ENCODE data around the gene ATP9B. TPM values are rescaled to one million over a fixed set of nuclear protein-coding genes. Genes with fewer than 3 reads are reported as not detected.
"Not testable (repeated sequence)": the region's sequence is repeated elsewhere in the genome, so short reads cannot be mapped to it uniquely, and the experiment has no call there.

The ATP9B gene
- total RNA-seq, 6 experiments from 2014 or later = 13.6 to 25.7 (median 14.5) TPM

DNA sequence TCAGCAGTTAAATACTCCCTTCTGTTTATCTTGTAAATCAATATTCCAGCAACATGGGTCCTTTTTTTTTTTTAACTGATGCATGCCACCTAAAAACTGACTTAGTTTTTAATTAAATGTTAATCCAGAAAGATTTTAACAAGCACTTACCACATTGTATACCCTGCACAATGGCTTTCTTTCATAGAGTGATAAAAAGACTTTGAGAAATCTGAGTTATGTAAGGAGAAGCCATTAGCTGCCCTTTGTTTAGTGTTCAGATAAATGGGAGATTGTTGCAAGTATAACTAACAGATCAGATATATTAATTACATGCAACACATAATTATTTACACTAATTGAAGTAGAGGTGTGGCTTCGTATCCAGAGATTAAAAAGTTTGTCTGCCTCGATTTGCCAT is 303.8 kb downstream of the ATP9B start:
- H3K36me3 ChIP-seq = no peaks in the 10 kb centered on the region
- H3K9me3 ChIP-seq = no peaks in the 10 kb centered on the region
- intact Hi-C loops (cut with DNase I) = no loop called here
- no peaks in the 10 kb centered on the region for H3K27me3 ChIP-seq
- DNase-seq = no peak
- WGBS (ENCODE audit: insufficient coverage, low coverage, low lambda C conversion rate, missing lambda C conversion rate) = 93% methylated on average over 2 of the region's 2 CpGs
- TF ChIP-seq, protein P1, sequence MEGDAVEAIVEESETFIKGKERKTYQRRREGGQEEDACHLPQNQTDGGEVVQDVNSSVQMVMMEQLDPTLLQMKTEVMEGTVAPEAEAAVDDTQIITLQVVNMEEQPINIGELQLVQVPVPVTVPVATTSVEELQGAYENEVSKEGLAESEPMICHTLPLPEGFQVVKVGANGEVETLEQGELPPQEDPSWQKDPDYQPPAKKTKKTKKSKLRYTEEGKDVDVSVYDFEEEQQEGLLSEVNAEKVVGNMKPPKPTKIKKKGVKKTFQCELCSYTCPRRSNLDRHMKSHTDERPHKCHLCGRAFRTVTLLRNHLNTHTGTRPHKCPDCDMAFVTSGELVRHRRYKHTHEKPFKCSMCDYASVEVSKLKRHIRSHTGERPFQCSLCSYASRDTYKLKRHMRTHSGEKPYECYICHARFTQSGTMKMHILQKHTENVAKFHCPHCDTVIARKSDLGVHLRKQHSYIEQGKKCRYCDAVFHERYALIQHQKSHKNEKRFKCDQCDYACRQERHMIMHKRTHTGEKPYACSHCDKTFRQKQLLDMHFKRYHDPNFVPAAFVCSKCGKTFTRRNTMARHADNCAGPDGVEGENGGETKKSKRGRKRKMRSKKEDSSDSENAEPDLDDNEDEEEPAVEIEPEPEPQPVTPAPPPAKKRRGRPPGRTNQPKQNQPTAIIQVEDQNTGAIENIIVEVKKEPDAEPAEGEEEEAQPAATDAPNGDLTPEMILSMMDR (IDR thresholded peaks at IDR 0.05) = no peak
- no peak for TF ChIP-seq POLR2A (IDR thresholded peaks at IDR 0.05)
- no peaks in the 10 kb centered on the region for H3K4me1 ChIP-seq
- no peak for ATAC-seq
- no peak overlapping the region for H3K27ac ChIP-seq
- no peak overlapping the region for H3K4me3 ChIP-seq

DNA sequence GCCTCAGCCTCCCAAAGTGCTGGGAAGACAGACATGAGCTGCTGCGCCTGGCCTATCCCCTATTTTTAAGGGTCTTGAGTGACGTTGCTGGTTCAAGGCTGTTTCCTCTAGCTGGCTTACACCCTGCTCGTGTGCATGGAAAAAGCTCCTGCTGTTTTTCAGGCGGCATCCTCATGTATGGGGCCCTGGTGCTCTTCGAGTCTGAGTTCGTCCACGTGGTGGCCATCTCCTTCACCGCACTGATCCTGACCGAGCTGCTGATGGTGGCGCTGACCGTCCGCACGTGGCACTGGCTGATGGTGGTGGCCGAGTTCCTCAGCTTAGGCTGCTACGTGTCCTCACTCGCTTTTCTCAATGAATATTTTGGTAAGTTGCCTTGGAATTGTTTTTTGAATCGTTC is 304.5 kb downstream of the ATP9B start:
- ATAC-seq (no peak), DNase-seq (no peak)
- Histone ChIP-seq H3K9me3 (no peaks in the 10 kb centered on the region), H3K27ac (no peak overlapping the region), H3K27me3 (no peaks in the 10 kb centered on the region), H3K4me1 (no peaks in the 10 kb centered on the region), H3K4me3 (no peak overlapping the region), H3K36me3 (no peaks in the 10 kb centered on the region)
- WGBS (ENCODE audit: insufficient coverage, low coverage, low lambda C conversion rate, missing lambda C conversion rate) = 88% methylated on average over 6 of the region's 17 CpGs
- intact Hi-C loops (cut with DNase I) = no loop called here
- TF ChIP-seq POLR2A (IDR thresholded peaks at IDR 0.05) = no peak
- TF ChIP-seq, protein P1 (IDR thresholded peaks at IDR 0.05) = no peak

DNA sequence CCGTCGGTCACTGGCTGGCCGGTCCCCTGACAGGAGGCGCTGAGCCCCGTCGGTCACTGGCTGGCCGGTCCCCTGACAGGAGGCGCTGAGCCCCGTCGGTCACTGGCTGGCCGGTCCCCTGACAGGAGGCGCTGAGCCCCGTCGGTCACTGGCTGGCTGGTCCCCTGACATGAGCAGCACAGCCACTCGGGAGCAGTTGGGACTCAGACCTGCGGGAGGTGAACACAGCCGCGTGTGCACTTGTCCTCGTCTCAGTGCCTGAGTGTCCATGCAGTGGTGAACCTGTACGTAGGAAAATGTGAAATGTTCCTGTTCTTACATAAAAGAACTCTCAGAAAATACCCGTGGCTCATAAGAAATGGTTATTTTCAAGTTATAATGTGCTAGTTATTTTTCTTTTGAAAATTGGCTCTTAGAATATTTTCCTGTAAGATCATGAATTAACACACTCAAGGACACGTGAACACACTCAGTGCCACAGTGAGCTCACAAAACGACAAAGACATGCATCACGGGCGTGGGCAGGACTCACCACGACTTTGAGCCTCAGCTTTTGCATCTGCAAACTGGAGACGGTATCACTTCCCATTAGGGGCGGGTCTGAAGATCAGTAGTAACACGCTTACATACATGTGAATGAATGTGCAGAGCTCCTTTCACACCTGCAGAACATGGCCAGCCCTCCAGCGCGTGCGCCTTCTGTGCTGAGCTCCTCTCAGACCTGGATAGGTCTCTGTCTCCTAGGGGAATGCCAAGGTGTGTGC is 305.4 kb downstream of the ATP9B start:
- no peaks in the 10 kb centered on the region for H3K36me3 ChIP-seq
- no peak for ATAC-seq
- H3K4me1 ChIP-seq = no peaks in the 10 kb centered on the region
- H3K27me3 ChIP-seq = no peaks in the 10 kb centered on the region
- H3K27ac ChIP-seq = no peak overlapping the region
- no peak overlapping the region for H3K4me3 ChIP-seq
- intact Hi-C loops (cut with DNase I) = loop anchor here in 1 of 2 donors (5.0 kb wide), 1 partner anchor 268 kb away; no protein-coding TSS in a partner anchor
- no peaks in the 10 kb centered on the region for H3K9me3 ChIP-seq
- DNase-seq = no peak
- TF ChIP-seq POLR2A (IDR thresholded peaks at IDR 0.05) = no peak
- TF ChIP-seq, protein P1 (IDR thresholded peaks at IDR 0.05) = no peak
- 88% methylated on average over 16 of the region's 32 CpGs for WGBS (ENCODE audit: insufficient coverage, low coverage, low lambda C conversion rate, missing lambda C conversion rate)

DNA sequence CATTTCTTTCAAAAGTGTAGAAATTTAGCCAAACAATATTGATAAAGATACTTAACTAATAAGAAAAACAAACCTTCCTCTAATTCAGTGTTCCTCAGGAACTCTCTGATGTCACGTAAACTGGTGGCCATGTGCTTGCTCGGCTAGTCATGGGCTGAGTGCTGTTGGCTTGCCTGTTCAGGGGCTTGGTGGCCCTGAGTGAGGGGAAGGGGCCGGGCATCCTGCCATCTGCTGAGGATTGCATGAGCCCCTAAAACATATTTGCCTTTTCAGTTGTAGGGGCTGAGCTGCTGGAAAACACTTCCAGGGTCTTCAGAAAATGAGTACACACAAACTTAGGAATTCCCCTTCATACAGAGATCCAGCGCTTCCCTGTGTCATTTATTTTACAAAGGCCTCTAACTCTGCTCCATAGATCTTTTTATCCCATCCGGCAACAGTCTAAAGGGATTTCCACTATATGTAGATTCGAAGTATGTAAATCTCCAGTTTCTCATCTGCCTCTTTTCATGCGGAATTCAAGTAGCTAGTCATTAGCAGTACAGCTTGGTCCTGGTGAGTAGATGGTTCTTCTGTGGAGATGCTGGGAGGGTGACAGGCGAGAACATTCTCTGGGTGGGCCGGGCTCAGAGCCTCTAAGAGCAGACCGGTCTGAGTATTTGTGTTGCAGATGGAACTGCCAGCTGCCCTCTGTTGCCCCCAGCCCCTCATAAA is 306.4 kb downstream of the ATP9B start:
- Histone ChIP-seq H3K4me1 (no peaks in the 10 kb centered on the region), H3K27me3 (no peaks in the 10 kb centered on the region), H3K9me3 (no peaks in the 10 kb centered on the region), H3K4me3 (no peak overlapping the region), H3K27ac (no peak overlapping the region), H3K36me3 (no peaks in the 10 kb centered on the region)
- DNase-seq (no peak), ATAC-seq (no peak)
- intact Hi-C loops (cut with DNase I) = loop anchor here in 1 of 2 donors (5.0 kb wide), 1 partner anchor 267 kb away; no protein-coding TSS in a partner anchor
- TF ChIP-seq, protein P1 (IDR thresholded peaks at IDR 0.05) = no peak
- TF ChIP-seq POLR2A (IDR thresholded peaks at IDR 0.05) = no peak
- WGBS (ENCODE audit: insufficient coverage, low coverage, low lambda C conversion rate, missing lambda C conversion rate) = 95% methylated on average over 10 of the region's 10 CpGs

DNA sequence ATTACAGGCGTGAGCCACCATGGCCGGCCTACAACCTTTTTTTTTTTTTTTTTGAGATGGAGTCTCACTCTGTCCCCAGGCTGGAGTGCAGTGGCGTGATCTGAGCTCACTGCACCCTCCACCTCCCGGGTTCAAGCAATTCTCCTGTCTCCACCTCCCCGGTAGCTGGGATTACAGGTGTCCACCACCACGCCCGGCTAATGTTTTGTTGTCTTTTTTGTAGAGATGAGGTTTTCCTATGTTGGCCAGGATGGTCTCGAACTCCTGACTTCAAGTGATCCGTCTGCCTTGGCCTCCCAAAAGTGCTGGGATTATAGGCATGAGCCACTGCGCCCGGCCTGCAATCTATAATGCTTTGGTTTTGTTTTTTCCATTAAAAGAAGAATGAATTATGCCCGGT is 307.5 kb downstream of the ATP9B start:
- ATAC-seq, H3K27me3 ChIP-seq, H3K4me3 ChIP-seq, H3K27ac ChIP-seq, H3K4me1 ChIP-seq, H3K36me3 ChIP-seq, DNase-seq, H3K9me3 ChIP-seq: not testable (repeated sequence)
- intact Hi-C loops (cut with DNase I) = loop anchor here in 1 of 2 donors (5.0 kb wide), 1 partner anchor 266 kb away; no protein-coding TSS in a partner anchor
- 93% methylated on average over 5 of the region's 12 CpGs for WGBS (ENCODE audit: insufficient coverage, low coverage, low lambda C conversion rate, missing lambda C conversion rate)

Measured in right lobe of liver (tissue), 6 donors.